Trophoblast cell (in vitro differentiated cells and primary cell): ENCODE results near the gene GFPT2.

ENCODE experiments used
- DNase-seq, 2 donors: peaks; one replicate each; pipeline ENCODE4 v3.0.0-alpha.2; 2016
- H2AFZ ChIP-seq: 2 replicates; pipeline ENCODE4 v1.6.1; 2013; ENCODE audit warnings: low read length, moderate library complexity, mild to moderate bottlenecking; ENCODE audit not compliant: insufficient read depth, poor library complexity
- H2AK5ac ChIP-seq: 2 replicates; pipeline ENCODE4 v1.6.1; 2013; ENCODE audit warnings: mild to moderate bottlenecking, low read length
- H2BK120ac ChIP-seq: 2 replicates; pipeline ENCODE4 v1.6.1; 2013; ENCODE audit warnings: low read length, mild to moderate bottlenecking, moderate library complexity; ENCODE audit not compliant: insufficient read depth, poor library complexity
- H2BK12ac ChIP-seq: 2 replicates; pipeline ENCODE4 v1.6.1; 2013; ENCODE audit warnings: mild to moderate bottlenecking, low read length, moderate library complexity
- H2BK5ac ChIP-seq: 2 replicates; pipeline ENCODE4 v1.6.1; 2013; ENCODE audit warnings: low read length, low read depth, moderate library complexity, mild to moderate bottlenecking; ENCODE audit not compliant: poor library complexity
- H3K14ac ChIP-seq: 2 replicates; pipeline ENCODE4 v1.6.1; 2013; ENCODE audit warnings: mild to moderate bottlenecking, low read length
- H3K18ac ChIP-seq: 2 replicates; pipeline ENCODE4 v1.6.1; 2013; ENCODE audit warnings: mild to moderate bottlenecking, low read length
- H3K23ac ChIP-seq: 2 replicates; pipeline ENCODE4 v1.6.1; 2013; ENCODE audit warnings: low read length
- H3K27ac ChIP-seq: 2 replicates; pipeline ENCODE4 v1.5.1; 2013; ENCODE audit warnings: low read depth, mild to moderate bottlenecking, inconsistent platforms, low read length, moderate library complexity
- H3K27me3 ChIP-seq: 2 replicates; pipeline ENCODE4 v1.6.1; 2013; ENCODE audit warnings: inconsistent platforms, mild to moderate bottlenecking, low read length, moderate library complexity; ENCODE audit not compliant: insufficient read depth
- H3K36me3 ChIP-seq, 2 experiments: 1 replicate in 1 of 2; 2 replicates in 1 of 2; pipeline ENCODE4 v1.6.1; 2013; ENCODE audit warnings: low read length in 2 of 2, mild to moderate bottlenecking in 2 of 2, moderate library complexity in 1 of 2; ENCODE audit not compliant: insufficient read depth in 2 of 2, control insufficient read depth in 1 of 2
- H3K4ac ChIP-seq: 2 replicates; pipeline ENCODE4 v1.6.1; 2013; ENCODE audit warnings: low read depth, mild to moderate bottlenecking, low read length, moderate library complexity
- H3K4me1 ChIP-seq, 2 experiments: 1 replicate in 1 of 2; 2 replicates in 1 of 2; pipeline ENCODE4 v1.6.1; 2013; ENCODE audit warnings: low read length in 2 of 2, mild to moderate bottlenecking in 2 of 2, moderate library complexity in 1 of 2; ENCODE audit not compliant: insufficient read depth in 2 of 2, control insufficient read depth in 1 of 2
- H3K4me2 ChIP-seq: 2 replicates; pipeline ENCODE4 v1.6.1; 2013; ENCODE audit warnings: inconsistent platforms, mild to moderate bottlenecking, low read length, moderate library complexity
- H3K4me3 ChIP-seq: 2 replicates; pipeline ENCODE4 v1.5.1; 2013; ENCODE audit warnings: mild to moderate bottlenecking, low read depth, low read length, inconsistent platforms
- H3K79me1 ChIP-seq: one replicate; pipeline ENCODE4 v1.6.1; 2013; ENCODE audit warnings: low read length
- H3K79me2 ChIP-seq: 2 replicates; pipeline ENCODE4 v1.6.1; 2013; ENCODE audit warnings: low read length, mild to moderate bottlenecking; ENCODE audit not compliant: control insufficient read depth, insufficient read depth, poor library complexity
- H3K9ac ChIP-seq: 2 replicates; pipeline ENCODE4 v1.6.1; 2013; ENCODE audit warnings: mild to moderate bottlenecking, low read length
- H3K9me3 ChIP-seq: 2 replicates; pipeline ENCODE4 v1.6.1; 2013; ENCODE audit warnings: low read depth, mild to moderate bottlenecking, control low read depth, inconsistent platforms, low read length; ENCODE audit not compliant: insufficient read depth
- H4K12ac ChIP-seq: 2 replicates; pipeline ENCODE4 v1.6.1; 2013; ENCODE audit warnings: low read depth, mild to moderate bottlenecking, low read length, moderate library complexity
- H4K8ac ChIP-seq: 2 replicates; pipeline ENCODE4 v1.6.1; 2013; ENCODE audit warnings: low read depth, mild to moderate bottlenecking, low read length, moderate library complexity
- H4K91ac ChIP-seq: one replicate; pipeline ENCODE4 v1.6.1; 2013; ENCODE audit warnings: low read depth, mild to moderate bottlenecking, low read length, moderate library complexity
- WGBS: extraction: QIAGEN DNeasy Blood & Tissue Kit; methylation state at CpG from one replicate; pipeline ENCODE4 v1.1.7; 2013; ENCODE audit warnings: missing lambda C conversion rate; ENCODE audit not compliant: insufficient read length, insufficient coverage; ENCODE audit errors: extremely low coverage; 5-methylcytosine and 5-hydroxymethylcytosine counted together

GFPT2 gene

GRCh38 chr5:180349391-180349790, 3.7 kb downstream of the GFPT2 start:
- H3K79me1 ChIP-seq, result no peaks in the 10 kb centered on the region
- H2BK12ac ChIP-seq, result no peak overlapping the region
- H3K4me3 ChIP-seq, result no peak overlapping the region
- H3K23ac ChIP-seq, result no peak overlapping the region
- H4K8ac ChIP-seq, result no peak overlapping the region
- H2AK5ac ChIP-seq, result no peak overlapping the region
- H3K4me1 ChIP-seq, result peaks cover 15 to 16% of the 10 kb centered on the region in 2 experiments
- no peak overlapping the region for H3K4me2 ChIP-seq
- H2BK5ac ChIP-seq, result no peak overlapping the region
- DNase-seq, result no peak
- H4K12ac ChIP-seq, result no peak overlapping the region
- no peak overlapping the region for H3K9ac ChIP-seq
- no peak overlapping the region for H3K18ac ChIP-seq
- peaks cover 7% of the 10 kb centered on the region for H3K9me3 ChIP-seq
- H3K36me3 ChIP-seq, result no peaks in the 10 kb centered on the region
- WGBS, result no CpG with 5 or more reads among the region's 8 CpGs
- no peak overlapping the region for H3K27ac ChIP-seq
- no peak overlapping the region for H2AFZ ChIP-seq
- H3K79me2 ChIP-seq, result no peaks in the 10 kb centered on the region
- no peak overlapping the region for H3K4ac ChIP-seq
- H3K14ac ChIP-seq, result no peak overlapping the region
- H2BK120ac ChIP-seq, result no peak overlapping the region
- no peak overlapping the region for H4K91ac ChIP-seq
- H3K27me3 ChIP-seq, result peaks cover 23% of the 10 kb centered on the region

GRCh38 chr5:180348336-180348735, 4.8 kb downstream of the GFPT2 start:
- no peak for DNase-seq
- Histone ChIP-seq H3K4ac (no peak overlapping the region), H3K4me2 (no peak overlapping the region), H2BK12ac (no peak overlapping the region), H4K91ac (no peak overlapping the region), H3K9me3 (peaks cover 7% of the 10 kb centered on the region), H3K36me3 (no peaks in the 10 kb centered on the region), H3K4me1 (peaks cover 11 to 12% of the 10 kb centered on the region in 2 experiments), H3K4me3 (no peak overlapping the region), H3K27ac (no peak overlapping the region), H3K9ac (no peak overlapping the region), H2BK5ac (no peak overlapping the region), H3K18ac (no peak overlapping the region), H3K23ac (no peak overlapping the region), H4K12ac (no peak overlapping the region), H2AFZ (no peak overlapping the region), H4K8ac (no peak overlapping the region), H3K27me3 (peaks cover 15% of the 10 kb centered on the region), H3K14ac (no peak overlapping the region), H3K79me2 (no peaks in the 10 kb centered on the region), H3K79me1 (no peaks in the 10 kb centered on the region), H2BK120ac (no peak overlapping the region), H2AK5ac (no peak overlapping the region)
- no CpG with 5 or more reads among the region's 7 CpGs for WGBS

GRCh38 chr5:180347702-180348101, 5.4 kb downstream of the GFPT2 start:
- no peak for DNase-seq
- Histone ChIP-seq H3K36me3 (no peaks in the 10 kb centered on the region), H2AK5ac (no peak overlapping the region), H2BK5ac (no peak overlapping the region), H3K23ac (no peak overlapping the region), H4K12ac (no peak overlapping the region), H3K79me2 (no peaks in the 10 kb centered on the region), H3K4ac (no peak overlapping the region), H4K91ac (no peak overlapping the region), H2BK120ac (no peak overlapping the region), H3K4me2 (no peak overlapping the region), H3K18ac (no peak overlapping the region), H2AFZ (no peak overlapping the region), H3K9me3 (peaks cover 6% of the 10 kb centered on the region), H3K79me1 (no peaks in the 10 kb centered on the region), H3K27ac (no peak overlapping the region), H3K14ac (no peak overlapping the region), H3K4me3 (no peak overlapping the region), H4K8ac (no peak overlapping the region), H3K27me3 (peaks cover 16% of the 10 kb centered on the region), H3K4me1 (peaks cover 7 to 11% of the 10 kb centered on the region in 2 experiments), H3K9ac (no peak overlapping the region), H2BK12ac (no peak overlapping the region)
- no CpG with 5 or more reads among the region's 10 CpGs for WGBS

GRCh38 chr5:180346358-180346757, 6.8 kb downstream of the GFPT2 start:
- Histone ChIP-seq H3K18ac (no peak overlapping the region), H3K79me2 (no peaks in the 10 kb centered on the region), H2BK12ac (no peak overlapping the region), H4K8ac (no peak overlapping the region), H2AFZ (no peak overlapping the region), H4K91ac (no peak overlapping the region), H3K14ac (no peak overlapping the region), H3K9me3 (no peaks in the 10 kb centered on the region), H2BK5ac (no peak overlapping the region), H3K4me1 (peaks cover 2 to 6% of the 10 kb centered on the region in 2 experiments), H3K79me1 (no peaks in the 10 kb centered on the region), H2BK120ac (no peak overlapping the region), H3K36me3 (no peaks in the 10 kb centered on the region), H3K4me2 (no peak overlapping the region), H3K4me3 (no peak overlapping the region), H3K23ac (no peak overlapping the region), H3K27ac (no peak overlapping the region), H3K4ac (no peak overlapping the region), H4K12ac (no peak overlapping the region), H3K9ac (no peak overlapping the region), H3K27me3 (peaks cover 5% of the 10 kb centered on the region), H2AK5ac (no peak overlapping the region)
- DNase-seq, result no peak
- WGBS, result no CpG with 5 or more reads among the region's 14 CpGs
